Measurements from ENCODE around the gene SMCO2. TPM values are rescaled to one million over a fixed set of nuclear protein-coding genes. Genes with fewer than 3 reads are reported as not detected.

SMCO2 gene
- total RNA-seq, 1 experiment from 2014 or later, result not detected

DNA sequence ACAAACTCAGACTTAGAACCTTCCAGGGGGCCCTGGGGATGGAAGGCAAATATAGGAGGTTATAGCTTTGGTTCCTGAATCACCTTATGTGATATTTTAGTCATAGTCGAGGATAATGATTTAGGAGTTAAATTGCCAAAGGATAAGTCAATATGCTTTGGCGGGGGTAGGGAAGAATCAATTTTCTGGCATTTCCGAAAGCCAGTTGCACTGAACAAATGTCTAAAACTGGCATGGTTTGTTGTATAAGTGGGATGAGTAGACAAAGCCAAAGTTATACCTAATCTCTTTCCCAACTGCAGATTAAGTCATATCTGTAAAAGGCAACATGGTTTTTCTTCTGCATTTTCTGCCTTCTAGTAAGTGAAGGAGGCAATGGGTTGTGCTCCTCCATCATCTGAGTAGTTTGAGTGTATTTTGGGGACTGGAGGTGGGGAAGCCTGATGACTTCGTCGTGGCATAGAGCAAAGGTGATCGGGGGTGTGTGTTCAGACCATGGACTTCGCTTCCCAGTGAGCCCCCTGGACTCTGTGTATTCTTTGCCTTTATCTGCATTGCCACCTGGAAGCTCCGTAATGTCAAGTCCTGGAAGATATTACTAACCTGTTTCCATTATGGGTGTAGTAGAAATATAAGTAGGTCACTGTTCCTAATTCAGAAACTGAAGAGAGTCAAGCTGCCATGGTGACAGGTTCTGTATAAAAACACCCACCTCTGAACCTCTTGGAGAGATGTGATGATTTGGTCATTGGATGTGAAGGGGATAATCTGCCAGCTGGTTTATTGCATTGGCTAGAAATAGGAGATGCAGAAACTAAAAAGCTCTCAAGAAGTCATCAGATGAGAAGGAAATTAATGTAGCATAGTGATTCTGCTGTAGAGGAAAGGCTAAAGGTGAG is 102.0 kb downstream of the SMCO2 start:
- no TSS peak for BruUV-seq (replicated peaks)
- peak overlapping the region; percentile 84 for H3K4me2 ChIP-seq (ENCODE audit: low read length)
- ChIA-PET POLR2A (no interaction called here), CTCF (interaction anchor here (1.1 kb wide), 1 partner anchor 87 kb away, joined by 3 read pairs; no protein-coding TSS in a partner anchor), RAD21 (ENCODE audit: low non-redundant PET in 1 of 2, low total read pairs in 2 of 2, uncharacterized antibody in 2 of 2, unreplicated experiment in 2 of 2) (no interaction called here)
- H3K27me3 ChIP-seq (ENCODE audit: insufficient read depth, low read length), result no peaks in the 10 kb centered on the region
- H3K9me3 ChIP-seq (ENCODE audit: control insufficient read depth in 1 of 2, insufficient read depth in 1 of 2, low read depth in 1 of 2, low read length in 2 of 2), result no peaks in the 10 kb centered on the region
- 0 out of 2 replicates have a peak overlapping the region, but pooled peaks have one; percentile 14 for H3K9ac ChIP-seq (ENCODE audit: low read length)
- peaks cover 67 to 82% of the 10 kb centered on the region in 2 experiments for H3K4me1 ChIP-seq (ENCODE audit: control insufficient read depth in 1 of 2, insufficient read depth in 2 of 2, low read length in 2 of 2)
- intact Hi-C loops (cut with micrococcal nuclease), result loop anchor here (2.0 kb wide), 1 partner anchor 24 kb away; the partner anchor contains the start of gene PPFIBP1
- no peak for DNase-seq (ENCODE audit: low read depth, low spot score)
- H4K20me1 ChIP-seq (ENCODE audit: insufficient read depth), result no peaks in the 10 kb centered on the region
- H3K9me2 ChIP-seq (ENCODE audit: insufficient read depth), result no peaks in the 10 kb centered on the region
- no peak for TF ChIP-seq SRF (IDR thresholded peaks at IDR 0.05; ENCODE audit: low read depth)
- TF ChIP-seq EZH2phosphoT487 (IDR thresholded peaks at IDR 0.05; ENCODE audit: borderline replicate concordance), result no peak
- TF ChIP-seq CBX3 (IDR thresholded peaks at IDR 0.05; ENCODE audit: low read depth), result no peak
- TF ChIP-seq RAD21 (IDR thresholded peaks at IDR 0.05; ENCODE audit: low read depth), result no peak
- no peak for TF ChIP-seq CEBPB (IDR thresholded peaks at IDR 0.05; ENCODE audit: low read depth)
- TF ChIP-seq, protein P1, sequence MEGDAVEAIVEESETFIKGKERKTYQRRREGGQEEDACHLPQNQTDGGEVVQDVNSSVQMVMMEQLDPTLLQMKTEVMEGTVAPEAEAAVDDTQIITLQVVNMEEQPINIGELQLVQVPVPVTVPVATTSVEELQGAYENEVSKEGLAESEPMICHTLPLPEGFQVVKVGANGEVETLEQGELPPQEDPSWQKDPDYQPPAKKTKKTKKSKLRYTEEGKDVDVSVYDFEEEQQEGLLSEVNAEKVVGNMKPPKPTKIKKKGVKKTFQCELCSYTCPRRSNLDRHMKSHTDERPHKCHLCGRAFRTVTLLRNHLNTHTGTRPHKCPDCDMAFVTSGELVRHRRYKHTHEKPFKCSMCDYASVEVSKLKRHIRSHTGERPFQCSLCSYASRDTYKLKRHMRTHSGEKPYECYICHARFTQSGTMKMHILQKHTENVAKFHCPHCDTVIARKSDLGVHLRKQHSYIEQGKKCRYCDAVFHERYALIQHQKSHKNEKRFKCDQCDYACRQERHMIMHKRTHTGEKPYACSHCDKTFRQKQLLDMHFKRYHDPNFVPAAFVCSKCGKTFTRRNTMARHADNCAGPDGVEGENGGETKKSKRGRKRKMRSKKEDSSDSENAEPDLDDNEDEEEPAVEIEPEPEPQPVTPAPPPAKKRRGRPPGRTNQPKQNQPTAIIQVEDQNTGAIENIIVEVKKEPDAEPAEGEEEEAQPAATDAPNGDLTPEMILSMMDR (IDR thresholded peaks at IDR 0.05 in 2 of 3, conservative IDR thresholded peaks at IDR 0.05 in 1 of 3; ENCODE audit: borderline replicate concordance in 1 of 3, insufficient read depth in 1 of 3, low read depth in 2 of 3, low read length in 2 of 3), result no peak
- no peak for TF ChIP-seq EZH2 (IDR thresholded peaks at IDR 0.05)
- TF ChIP-seq POLR2AphosphoS5 (IDR thresholded peaks at IDR 0.05; ENCODE audit: low read depth, low read length), result no peak
- no peak for TF ChIP-seq EGR1 (IDR thresholded peaks at IDR 0.05; ENCODE audit: low read depth)
- TF ChIP-seq, protein P2, sequence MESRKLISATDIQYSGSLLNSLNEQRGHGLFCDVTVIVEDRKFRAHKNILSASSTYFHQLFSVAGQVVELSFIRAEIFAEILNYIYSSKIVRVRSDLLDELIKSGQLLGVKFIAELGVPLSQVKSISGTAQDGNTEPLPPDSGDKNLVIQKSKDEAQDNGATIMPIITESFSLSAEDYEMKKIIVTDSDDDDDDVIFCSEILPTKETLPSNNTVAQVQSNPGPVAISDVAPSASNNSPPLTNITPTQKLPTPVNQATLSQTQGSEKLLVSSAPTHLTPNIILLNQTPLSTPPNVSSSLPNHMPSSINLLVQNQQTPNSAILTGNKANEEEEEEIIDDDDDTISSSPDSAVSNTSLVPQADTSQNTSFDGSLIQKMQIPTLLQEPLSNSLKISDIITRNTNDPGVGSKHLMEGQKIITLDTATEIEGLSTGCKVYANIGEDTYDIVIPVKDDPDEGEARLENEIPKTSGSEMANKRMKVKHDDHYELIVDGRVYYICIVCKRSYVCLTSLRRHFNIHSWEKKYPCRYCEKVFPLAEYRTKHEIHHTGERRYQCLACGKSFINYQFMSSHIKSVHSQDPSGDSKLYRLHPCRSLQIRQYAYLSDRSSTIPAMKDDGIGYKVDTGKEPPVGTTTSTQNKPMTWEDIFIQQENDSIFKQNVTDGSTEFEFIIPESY (IDR thresholded peaks at IDR 0.05; ENCODE audit: extremely low read depth, insufficient replicate concordance, low read length), result no peak
- TF ChIP-seq SP1 (IDR thresholded peaks at IDR 0.05; ENCODE audit: low read depth), result no peak
- TF ChIP-seq POLR2A (IDR thresholded peaks at IDR 0.05; ENCODE audit: borderline replicate concordance, extremely low read depth, insufficient read depth, insufficient read length), result no peak
- no peak; the same call in 1 of the 2 replicates for TF ChIP-seq SIN3A (IDR thresholded peaks at IDR 0.05; ENCODE audit: low read depth)
- TF ChIP-seq, protein P3, sequence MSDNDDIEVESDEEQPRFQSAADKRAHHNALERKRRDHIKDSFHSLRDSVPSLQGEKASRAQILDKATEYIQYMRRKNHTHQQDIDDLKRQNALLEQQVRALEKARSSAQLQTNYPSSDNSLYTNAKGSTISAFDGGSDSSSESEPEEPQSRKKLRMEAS (IDR thresholded peaks at IDR 0.05), result no peak
- no peak for TF ChIP-seq ZFX (IDR thresholded peaks at IDR 0.05)
- no peak; the same call in 1 of the 2 replicates for ATAC-seq
- no peak overlapping the region for H2AFZ ChIP-seq (ENCODE audit: low read depth, low read length, poor library complexity, severe bottlenecking)
- H3K79me2 ChIP-seq (ENCODE audit: insufficient read depth, low read length), result peaks cover 79% of the 10 kb centered on the region
- peak overlapping the region; percentile 82 for H3K27ac ChIP-seq (ENCODE audit: low read depth, low read length)
- peak overlapping the region; percentile 8 to 48; a peak in 3 of 4 replicates for H3K4me3 ChIP-seq (replicated peaks in 1 of 2; ENCODE audit: low read depth in 1 of 2, low read length in 2 of 2)
- no peaks in the 10 kb centered on the region for H3K36me3 ChIP-seq (ENCODE audit: control insufficient read depth in 1 of 2, insufficient read depth in 2 of 2, low read length in 2 of 2)
